AG04449 (cell line): ENCODE data around the gene LRRC43.

Experiments used
- CTCF ChIA-PET: fragments of 350-600 bp; formaldehyde crosslinking; extraction: SDS; loops from one replicate; lab custom pipeline; 2021; ENCODE audit warnings: antibody characterized with exemption; lab: Yijun Ruan, JAX
- POLR2A ChIA-PET: fragments of 400-600, 350-600 bp; formaldehyde crosslinking; extraction: SDS; loops from one replicate; lab custom pipeline; 2020; ENCODE audit warnings: antibody characterized with exemption, inconsistent platforms; lab: Yijun Ruan, JAX
- DNase-seq: peaks from one replicate; pipeline ENCODE4 v3.0.0-alpha.2; 2010; ENCODE audit warnings: low read depth, low spot score
- H3K4me3 ChIP-seq: 2 replicates; pipeline ENCODE4 v1.5.1; 2011; ENCODE audit warnings: low read depth, mild to moderate bottlenecking, control low read depth, low read length
- TF ChIP-seq, protein P1 (sequence below): IDR thresholded peaks from one replicate; pipeline ENCODE4 v1.5.1; 2011; ENCODE audit warnings: mild to moderate bottlenecking, moderate library complexity, low read length, control low read depth, inconsistent platforms; ENCODE audit not compliant: insufficient read depth; ENCODE audit errors: missing control alignments

The LRRC43 gene

DNA sequence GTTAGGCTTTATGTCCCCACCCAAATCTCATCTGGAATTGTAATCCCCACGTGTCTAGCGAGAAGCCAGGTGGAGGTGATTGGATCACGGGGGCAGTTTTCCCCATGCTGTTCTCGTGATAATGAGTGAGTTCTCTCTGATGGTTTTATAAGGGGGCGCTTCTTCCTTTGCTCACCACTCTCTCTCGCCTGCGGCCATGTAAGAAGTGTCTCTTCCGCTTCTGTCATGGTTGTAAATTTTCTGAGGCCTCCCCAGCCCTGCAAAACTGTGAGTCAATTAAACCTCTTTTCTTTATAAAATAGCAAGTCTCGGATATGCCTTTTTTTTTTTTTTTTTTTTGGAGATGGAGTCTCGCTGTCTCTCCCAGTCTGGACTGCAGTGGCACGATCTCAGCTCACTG lies 22.2 kb upstream of the LRRC43 start:
- no peak overlapping the region for H3K4me3 ChIP-seq
- TF ChIP-seq, protein P1, sequence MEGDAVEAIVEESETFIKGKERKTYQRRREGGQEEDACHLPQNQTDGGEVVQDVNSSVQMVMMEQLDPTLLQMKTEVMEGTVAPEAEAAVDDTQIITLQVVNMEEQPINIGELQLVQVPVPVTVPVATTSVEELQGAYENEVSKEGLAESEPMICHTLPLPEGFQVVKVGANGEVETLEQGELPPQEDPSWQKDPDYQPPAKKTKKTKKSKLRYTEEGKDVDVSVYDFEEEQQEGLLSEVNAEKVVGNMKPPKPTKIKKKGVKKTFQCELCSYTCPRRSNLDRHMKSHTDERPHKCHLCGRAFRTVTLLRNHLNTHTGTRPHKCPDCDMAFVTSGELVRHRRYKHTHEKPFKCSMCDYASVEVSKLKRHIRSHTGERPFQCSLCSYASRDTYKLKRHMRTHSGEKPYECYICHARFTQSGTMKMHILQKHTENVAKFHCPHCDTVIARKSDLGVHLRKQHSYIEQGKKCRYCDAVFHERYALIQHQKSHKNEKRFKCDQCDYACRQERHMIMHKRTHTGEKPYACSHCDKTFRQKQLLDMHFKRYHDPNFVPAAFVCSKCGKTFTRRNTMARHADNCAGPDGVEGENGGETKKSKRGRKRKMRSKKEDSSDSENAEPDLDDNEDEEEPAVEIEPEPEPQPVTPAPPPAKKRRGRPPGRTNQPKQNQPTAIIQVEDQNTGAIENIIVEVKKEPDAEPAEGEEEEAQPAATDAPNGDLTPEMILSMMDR: no peak
- ChIA-PET CTCF (no interaction called here), POLR2A (interaction anchor here (0.6 kb wide), 1 partner anchor 94 kb away, joined by 4 read pairs; no protein-coding TSS in a partner anchor)
- DNase-seq: no peak

DNA sequence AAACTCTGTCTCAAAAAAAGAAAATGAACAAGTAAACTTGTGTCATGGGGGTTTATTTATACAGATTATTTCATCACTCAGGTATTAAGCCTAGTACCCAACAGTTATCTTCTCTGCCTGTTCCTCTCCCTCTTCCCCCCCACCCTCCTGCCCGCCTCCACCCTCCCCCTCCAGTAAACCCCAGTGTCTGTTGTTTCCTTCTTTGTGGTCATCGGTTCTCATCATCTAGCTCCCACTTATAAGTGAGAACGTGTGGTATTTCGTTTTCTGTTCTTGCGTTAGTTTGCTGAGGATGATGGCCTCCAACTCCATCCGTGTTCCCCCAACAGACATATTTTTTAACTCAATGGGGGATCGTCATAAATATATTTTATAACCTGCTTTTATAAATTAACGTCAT lies 21.2 kb upstream of the LRRC43 start:
- no peak for DNase-seq
- CTCF ChIA-PET: no interaction called here

DNA sequence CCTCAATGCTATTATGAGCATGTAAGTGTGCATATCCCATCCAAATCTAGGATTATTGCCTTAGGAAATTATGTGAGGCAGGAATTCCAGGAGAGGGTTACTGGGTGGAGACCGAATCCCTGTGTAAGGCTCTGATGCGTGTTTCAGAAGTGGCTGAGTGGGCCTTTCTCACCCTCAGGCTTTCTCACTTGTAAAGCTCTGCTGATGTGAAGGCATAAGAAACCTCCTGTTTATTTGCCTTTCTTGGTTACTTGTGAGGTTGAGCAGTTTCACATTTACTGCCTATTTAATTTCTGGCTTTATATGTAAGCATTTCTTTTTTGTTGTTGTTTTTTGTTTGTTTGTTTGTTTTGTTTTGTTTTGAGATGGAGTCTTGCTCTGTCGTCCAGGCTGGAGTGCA lies 19.9 kb upstream of the LRRC43 start:
- no peak overlapping the region for H3K4me3 ChIP-seq
- ChIA-PET POLR2A (no interaction called here), CTCF (interaction anchor here (0.7 kb wide), 1 partner anchor 39 kb away, joined by 3 read pairs; no protein-coding TSS in a partner anchor)
- DNase-seq: no peak
- TF ChIP-seq, protein P1: no peak

More for the DNA sequence above, 21.2 kb upstream of the LRRC43 start:
- TF ChIP-seq, protein P1: no peak
- POLR2A ChIA-PET: no interaction called here
- H3K4me3 ChIP-seq: no peak overlapping the region

- CTCF ChIA-PET: interaction anchor here (0.9 to 1.2 kb wide), 2 partner anchors 17 to 24 kb away, joined by 3 to 4 read pairs; no protein-coding TSS in a partner anchor
- POLR2A ChIA-PET: no interaction called here
- TF ChIP-seq, protein P1: no peak
- no peak for DNase-seq
- no peak overlapping the region for H3K4me3 ChIP-seq
These were observed 16.2 kb upstream of the LRRC43 start for GRCh38 chr12:122166422-122167349.

- ChIA-PET CTCF (interaction anchor here (0.7 to 1.3 kb wide), 4 partner anchors 17 to 160 kb away, joined by 3 to 4 read pairs (median 3); no protein-coding TSS in a partner anchor), POLR2A (no interaction called here)
- no peak overlapping the region for H3K4me3 ChIP-seq
- no peak for DNase-seq
- TF ChIP-seq, protein P1: no peak
These were observed 15.5 kb upstream of the LRRC43 start for GRCh38 chr12:122167356-122167925.

DNA sequence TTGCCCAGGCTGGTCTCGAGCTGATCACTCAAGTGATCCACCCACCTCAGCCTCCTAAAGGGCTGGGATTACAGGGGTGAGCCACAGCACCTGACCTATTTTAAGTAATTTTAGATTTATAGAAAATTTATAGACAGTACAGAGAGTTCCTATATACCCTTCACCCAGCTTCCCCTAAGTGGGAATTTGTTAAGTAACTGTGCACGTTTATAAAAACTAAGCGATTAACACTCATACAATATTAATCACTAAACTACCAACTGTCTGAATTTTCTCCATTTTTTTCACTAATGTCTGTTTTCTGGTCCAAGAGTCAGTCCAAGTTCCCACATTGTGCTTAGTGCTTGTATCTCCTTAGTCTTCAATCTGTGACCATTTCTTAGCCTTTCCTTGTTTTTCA lies 14.4 kb upstream of the LRRC43 start:
- H3K4me3 ChIP-seq: no peak overlapping the region
- TF ChIP-seq, protein P1: no peak
- DNase-seq: no peak
- POLR2A ChIA-PET: no interaction called here
- CTCF ChIA-PET: interaction anchor here (1.3 kb wide), 1 partner anchor 22 kb away, joined by 3 read pairs; no protein-coding TSS in a partner anchor
